ENCODE measurements around the gene JAG2.

Gene JAG2

DNA sequence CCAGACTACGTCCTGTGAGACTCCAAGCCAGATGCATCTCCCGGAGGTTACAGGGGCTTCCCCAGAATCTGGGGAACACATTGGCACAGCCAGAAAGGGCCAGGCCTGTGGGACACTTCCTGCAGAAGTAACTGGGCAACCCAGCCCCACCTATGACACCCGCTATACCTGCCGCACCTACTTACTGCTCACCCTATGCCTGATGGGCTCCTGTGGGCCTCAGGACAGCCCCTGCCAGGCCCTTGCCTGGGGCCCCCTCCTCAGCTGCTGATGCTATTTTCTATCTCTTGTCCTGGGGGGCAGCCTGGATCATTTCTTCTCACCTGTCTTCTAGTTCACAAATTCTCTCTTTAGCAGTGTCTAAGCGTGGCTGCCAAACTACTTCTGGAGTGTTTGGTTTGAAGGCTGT is 28.7 kb downstream of the JAG2 start:
- no peak for DNase-seq (ENCODE audit: low read depth, low spot score)

DNA sequence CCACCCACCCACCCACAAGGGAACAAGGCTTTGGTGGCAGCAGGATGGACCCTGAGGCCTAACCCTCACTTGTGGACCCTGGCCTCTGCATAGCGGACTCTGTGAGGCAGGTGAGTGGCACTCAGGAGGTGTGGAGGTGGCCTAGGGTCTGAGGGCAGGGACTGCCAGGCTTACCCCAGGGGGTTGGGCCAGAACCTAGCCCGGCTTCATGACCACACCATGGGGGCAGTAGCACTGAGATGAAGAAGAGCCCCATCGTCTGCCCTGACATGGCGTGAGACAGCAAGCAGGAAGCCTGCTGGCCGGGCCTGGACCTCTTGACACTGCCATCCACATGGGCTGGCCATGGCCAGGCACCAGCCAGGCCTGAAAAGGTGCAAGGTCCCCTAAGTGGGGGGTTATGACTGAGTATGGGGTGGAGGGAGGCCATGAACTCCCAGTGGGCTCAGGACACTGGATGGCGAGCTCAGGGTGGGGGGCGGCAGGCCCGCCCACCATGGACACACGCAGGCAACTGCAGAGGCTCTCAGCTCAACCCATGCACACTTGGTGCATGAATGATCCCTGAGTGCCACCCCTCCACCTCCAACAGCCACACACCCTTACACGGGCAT is 29.3 kb downstream of the JAG2 start:
- DNase-seq (ENCODE audit: low read depth, low spot score), result no peak

DNA sequence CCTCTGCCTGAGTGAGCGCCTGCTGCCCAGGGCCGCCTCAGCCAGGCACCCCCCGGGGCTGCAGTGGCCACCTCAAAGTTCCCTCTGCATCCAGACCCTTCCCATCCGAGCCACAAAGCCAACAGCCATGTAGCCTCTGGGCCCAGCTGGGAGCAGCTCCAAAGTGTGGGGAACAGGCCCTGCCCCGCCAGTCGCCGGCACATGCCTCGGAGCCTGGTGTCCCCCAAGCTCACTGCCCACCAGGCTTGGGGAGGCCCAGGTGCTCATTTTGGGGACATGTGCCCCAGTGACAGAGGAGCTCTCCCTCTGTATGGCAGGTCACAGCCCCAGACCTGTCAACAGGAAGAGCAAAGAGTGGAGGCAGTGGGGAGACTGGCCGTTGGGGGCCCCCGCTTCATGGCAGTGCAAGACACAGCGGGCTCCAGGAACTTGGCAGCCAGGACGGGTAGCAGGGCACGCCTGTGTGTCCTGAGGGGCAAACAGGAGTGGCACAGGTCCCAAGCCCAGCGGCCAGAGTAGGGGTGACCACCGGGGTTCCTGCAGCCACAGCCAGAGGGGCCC is 29.9 kb downstream of the JAG2 start:
- DNase-seq (ENCODE audit: low read depth, low spot score), result no peak

DNA sequence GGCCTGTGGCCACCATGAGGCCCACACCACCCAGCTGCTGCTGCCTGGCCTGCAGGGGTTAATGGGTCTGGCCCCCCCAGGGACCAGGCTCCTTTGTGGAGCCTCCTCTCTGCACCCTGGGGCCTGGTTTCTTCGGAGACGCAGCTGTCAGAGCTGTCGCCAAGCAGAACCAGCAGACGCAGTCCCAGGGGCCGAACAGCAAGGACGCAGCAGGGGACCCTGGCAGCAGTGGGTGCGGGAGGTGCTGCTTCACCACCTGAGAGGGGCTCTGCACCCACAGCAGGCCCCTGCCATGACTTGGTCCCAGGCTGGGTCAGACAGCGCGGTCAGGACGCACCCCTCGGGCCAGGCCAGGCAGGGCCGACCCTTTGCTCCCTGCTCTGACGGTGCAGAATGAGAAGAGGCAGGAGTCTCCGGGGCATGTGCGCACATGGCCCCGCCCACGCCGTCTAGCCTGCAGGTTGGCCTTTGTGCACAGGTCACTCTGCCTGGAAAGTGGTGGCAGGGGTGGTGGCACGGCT is 30.5 kb downstream of the JAG2 start:
- no peak for DNase-seq (ENCODE audit: low read depth, low spot score)

DNA sequence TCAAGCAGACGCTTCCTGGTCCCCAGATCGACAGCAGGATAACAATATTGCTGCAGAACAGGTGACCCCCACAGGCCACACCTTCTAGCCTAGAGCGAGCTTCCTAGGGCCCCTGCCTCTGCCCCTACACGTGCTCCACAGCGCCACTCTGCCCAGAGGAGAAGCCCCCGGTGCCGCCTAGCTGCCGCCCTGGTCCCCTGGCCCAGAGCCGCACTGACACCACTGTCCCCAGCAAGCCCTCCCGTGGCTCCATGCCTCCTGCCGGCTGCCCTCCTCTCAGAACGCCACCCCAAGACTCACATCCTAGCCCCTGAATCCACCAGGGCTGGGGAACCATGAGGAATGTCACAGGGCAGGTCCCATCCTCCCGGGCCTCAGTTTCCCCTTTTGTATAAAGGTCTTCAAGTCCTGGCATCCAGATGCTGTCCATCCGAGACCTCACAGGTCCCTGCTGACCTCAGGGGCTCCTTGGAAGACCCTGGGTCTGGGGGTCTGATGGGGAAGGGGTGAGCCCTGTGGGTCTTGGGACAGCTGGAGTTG is 31.0 kb downstream of the JAG2 start:
- DNase-seq (ENCODE audit: low read depth, low spot score), result no peak

DNA sequence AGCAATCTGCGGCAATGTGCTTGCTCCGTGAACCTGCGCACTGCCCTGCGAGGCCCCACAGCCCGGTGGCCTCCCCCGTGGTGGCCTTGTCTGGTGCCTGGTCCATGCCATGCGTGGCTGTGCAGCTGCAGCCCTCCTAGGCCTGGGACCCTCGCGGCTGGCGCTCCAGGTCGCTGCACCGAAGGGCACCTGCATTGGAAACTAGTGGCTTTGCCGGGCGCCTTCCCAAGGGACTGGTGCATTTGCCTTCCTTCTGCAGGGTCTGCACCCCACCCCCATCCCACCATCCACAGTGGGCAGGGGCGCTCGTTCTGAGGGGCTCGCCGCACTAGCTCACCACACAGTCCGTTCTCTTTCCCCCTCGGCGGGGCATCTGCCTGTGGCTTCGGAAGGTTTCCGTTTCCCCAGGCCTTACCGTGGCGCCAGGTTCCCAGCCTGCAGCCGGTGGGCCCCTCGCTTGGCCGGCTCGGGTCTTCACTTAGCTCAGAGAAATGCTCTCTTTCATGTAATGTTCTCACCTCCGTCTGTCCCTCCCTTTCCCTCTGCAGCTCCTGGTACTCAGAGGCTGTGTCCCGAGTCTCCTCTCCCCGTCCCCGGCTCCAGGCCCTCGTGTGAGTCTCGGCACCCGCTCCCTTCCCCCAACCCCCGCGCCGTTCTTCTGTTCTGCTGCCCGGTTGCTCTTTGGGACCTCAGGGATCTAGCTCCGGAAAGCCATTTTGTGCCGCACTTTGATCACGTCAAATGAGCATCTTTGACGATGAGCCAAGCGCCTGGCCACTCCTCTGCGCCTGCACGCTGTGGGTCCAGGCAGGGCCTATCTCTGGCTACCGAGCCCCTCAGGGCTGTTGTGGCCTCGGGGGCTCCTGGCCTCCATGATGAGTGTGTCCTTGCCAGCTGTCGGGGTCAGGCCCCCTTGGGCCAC is 31.9 kb downstream of the JAG2 start:
- DNase-seq (ENCODE audit: low read depth, low spot score), result no peak

DNA sequence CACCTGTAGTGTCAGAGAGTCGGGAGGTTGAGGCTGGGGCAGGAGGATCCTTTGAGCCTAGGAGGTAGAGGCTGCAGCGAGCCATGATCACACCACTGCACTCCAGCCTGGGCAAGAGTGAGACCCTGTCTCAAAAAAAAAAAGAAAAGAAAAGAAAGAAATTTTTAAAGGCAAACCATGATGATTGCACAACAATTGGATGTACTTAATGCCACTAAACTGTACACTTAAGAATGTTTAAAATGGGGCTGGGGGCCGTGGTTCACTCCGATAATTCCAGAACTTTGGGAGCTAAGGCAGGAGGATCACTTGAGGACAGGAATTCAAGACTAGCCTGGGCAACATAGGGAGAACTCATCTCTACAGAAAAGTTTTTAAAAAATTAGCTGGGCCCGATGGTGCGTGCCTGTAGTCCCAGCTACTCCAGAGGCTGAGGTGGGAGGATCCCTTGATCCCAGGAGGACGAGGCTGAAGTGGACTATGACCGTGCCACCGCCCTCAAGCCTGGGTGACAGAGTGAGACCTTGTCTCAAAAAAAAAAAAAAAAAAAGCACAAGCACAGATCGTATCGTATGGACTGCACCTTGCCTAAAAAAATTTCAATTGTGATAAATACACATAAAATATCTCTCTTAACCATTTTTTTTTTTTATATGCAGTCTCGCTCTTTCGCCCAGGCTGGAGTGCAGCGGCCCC is 32.7 kb downstream of the JAG2 start:
- DNase-seq (ENCODE audit: low read depth, low spot score), result no peak

DNA sequence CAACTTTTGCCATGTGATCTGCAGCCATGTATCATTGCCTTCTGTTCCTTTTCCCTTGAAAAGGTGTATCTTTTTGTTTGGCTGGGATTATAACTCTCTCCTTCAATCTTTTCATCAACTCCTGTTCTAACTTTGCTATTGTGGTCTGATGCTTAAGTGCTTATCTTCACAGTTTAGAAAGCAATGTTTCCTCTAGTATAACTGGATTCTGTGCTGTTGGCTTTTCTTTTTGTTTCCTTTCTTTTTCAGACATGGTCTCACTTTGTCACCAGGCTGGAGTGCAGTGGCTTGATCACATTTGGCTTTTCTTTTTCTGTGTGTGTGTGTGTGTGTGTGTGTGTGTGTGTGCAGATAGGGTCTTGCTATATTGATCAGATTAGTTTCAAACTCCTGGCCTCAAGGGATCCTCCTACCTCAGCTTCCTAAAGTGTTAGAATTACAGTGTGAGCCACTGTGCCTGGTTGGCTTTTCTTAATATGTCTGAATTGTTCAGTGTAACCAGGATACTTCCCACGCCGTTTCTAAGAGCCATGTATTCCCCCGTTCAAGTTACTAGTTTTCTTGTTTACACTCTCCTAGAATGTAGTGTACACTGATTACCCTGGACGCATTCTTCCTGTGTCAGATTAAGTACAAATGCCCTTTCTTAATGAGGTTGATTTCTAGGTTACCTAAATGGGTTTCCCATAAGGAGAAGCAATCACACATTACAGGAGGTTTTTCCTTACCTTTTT is 35.5 kb downstream of the JAG2 start:
- DNase-seq (ENCODE audit: low read depth, low spot score), result no peak

DNA sequence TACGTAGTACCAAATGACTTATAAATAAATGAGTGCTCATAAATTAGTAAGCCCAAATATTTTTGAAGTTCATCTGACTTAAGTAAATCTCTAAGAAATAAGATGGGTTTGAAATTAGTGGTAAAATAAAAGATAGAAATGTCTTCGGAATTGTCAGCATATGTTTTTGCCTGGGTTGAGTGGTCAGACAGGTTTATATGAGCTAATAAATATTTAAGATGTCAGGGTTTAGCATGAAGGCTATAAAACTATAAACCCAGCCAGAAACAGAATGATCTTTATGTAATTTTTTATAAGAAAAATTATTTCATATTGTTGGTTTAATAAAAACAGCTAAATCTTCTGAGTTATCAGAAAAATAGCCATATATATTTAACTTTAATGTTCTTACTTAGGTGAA is 37.3 kb downstream of the JAG2 start:
- DNase-seq (ENCODE audit: low read depth, low spot score), result no peak

DNA sequence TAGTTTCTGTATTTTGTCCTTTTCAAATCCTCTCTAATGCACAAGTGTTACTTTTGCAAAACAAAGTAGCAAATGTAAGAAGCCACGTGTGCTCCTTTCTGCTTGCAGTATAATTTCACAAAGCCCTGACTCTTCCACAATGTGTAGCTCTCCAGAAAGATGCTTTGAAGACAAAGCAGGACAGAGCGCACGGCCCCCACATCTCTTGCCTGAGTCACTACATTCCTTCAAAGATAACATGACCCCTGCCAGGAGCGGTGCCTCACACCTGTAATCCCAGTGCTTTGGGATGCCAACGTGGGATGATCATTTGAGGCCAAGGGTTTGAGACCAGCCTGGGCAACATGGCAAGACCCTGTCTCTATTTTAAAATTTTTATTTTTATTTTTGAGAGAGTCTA is 40.5 kb downstream of the JAG2 start:
- DNase-seq (ENCODE audit: low read depth, low spot score), result no peak

DNA sequence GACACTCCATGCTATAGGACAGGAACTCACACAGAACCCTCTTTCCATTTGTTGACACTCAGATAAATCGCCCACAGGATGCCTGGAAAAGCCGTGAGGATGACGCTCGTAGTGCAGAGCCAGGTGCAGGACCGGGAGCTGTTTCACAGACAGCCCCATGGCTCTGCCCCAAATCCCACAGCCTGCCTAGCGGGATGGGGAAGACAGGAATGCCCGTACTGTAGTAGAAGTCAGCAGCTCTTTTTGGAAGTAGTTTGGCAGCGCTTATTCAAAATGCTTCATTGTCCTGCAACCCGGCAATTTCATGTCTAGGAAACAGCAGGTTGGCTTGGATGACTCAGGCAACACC is 41.6 kb downstream of the JAG2 start:
- DNase-seq (ENCODE audit: low read depth, low spot score), result no peak

DNA sequence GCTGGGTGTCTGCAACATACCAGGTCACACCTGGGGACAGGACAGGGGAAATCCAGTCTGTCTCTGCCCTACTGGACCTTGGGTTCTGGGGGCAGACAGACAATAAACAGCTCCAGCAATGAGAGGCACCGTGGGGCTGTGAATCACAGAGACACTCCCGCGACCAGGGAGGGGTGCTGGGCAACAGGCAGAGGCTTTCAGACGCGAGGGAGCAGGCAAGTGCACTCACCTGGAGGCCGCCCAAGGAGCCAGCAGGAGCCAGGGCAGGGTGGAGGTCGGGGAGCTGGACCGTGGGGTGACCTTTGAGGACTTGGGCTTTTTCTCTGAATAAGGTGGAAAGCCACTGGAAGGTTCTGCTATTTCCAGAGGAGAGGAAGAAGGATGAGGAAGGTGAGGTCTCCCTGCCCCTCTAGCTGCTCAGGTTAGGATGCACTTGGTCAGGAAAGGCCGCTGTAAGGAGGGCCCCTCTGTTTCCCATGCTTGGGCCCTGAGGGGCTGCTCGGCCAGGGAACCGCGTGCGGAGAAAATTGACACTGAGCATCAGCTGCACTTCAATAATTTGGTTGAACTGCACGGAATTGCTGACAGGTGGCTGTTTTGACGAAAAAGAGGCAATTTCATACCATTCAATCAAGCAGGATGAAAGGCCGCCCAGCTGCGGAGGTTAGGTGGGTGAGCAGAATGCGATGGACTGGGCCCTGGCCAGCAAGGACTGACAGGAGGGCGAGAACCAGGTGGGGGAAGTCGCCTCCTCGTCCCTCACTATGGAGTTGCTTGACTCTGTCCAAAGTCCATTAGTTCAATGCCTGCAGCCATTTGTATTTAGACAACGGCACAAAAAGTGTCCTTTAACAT is 42.2 kb downstream of the JAG2 start:
- DNase-seq (ENCODE audit: low read depth, low spot score), result no peak

DNA sequence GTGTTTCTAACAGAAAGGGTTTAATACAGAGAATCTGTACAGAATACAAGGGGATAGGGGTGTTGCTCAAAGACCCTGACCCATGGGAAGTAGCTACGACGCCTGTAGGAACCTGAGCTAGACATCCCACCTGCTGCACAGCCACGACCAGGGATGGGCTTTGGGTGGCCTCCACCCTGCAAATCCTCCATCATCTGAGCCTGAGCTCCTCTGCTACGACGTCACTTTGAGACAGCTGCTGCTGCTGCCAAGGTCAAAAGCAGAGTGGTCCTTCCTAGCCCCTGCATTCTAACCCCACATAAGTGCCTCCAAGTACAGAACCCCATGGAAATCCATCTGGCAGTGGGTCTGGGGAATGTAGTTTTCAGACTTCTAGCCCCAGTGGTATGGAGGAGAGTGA is 43.8 kb downstream of the JAG2 start:
- no peak for DNase-seq (ENCODE audit: low read depth, low spot score)

DNA sequence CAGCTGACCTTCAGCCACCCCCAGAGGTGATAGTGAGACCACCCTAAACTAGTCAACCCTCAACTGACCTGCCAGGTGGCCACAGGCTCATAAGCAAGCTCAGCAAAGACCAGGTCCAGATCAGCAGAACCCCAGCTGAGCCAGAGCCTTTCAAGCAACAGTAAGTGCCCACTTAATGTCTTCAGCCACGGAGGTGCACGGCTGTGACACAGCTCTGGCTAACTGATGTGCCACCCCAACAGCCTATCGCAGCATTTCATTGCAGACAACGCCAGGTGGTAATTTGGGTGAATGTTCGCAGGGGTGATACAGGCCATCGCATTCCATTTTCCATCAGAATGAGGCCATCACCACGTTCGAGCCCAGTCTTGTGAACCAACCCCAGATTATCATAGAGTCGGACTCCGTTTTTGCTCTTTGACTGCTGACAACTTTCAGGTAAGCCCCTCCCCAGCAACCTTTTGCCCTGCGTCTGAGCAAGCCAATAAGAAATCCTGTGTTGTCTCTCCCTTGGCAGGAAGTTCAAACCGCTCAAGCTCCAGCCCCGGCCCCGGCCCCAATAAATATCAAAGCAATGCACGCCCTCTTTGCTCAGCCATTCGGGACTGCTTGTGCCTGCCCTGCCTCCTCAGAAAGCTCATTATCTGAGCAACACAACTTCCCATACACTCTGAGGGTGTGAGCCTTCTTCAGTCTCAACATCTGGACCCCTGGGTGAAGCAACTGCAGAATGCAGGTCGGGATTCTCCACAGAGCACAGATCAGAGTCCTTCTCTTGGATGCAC is 44.4 kb downstream of the JAG2 start:
- DNase-seq (ENCODE audit: low read depth, low spot score), result no peak

DNA sequence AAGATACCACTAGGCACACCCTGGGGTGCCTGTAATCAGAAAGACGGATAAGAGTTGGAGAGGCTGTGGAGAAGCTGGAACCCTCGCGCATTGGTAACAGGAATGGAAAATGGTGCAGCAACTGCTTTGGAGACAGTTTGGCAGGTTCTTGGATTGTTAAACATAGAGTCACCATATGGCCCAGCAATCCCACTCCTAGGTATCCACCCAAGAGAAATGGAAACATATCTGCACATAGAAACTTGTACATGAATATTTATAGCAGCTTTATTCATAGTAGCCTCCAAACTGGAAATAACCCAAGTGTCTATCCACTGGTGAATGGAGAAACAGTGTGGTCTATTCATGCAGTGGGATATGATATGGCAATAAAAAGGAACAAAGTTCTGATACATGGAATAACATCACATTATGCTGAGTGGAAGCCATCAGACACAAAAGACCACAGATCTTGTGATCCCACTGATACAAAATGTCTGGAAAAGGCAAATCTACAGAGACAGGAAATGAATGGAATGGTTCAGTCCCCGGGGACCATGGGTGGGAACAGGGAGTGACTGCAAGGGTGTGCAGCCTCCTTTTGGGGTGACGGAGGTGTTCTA is 45.4 kb downstream of the JAG2 start:
- DNase-seq (ENCODE audit: low read depth, low spot score), result no peak

DNA sequence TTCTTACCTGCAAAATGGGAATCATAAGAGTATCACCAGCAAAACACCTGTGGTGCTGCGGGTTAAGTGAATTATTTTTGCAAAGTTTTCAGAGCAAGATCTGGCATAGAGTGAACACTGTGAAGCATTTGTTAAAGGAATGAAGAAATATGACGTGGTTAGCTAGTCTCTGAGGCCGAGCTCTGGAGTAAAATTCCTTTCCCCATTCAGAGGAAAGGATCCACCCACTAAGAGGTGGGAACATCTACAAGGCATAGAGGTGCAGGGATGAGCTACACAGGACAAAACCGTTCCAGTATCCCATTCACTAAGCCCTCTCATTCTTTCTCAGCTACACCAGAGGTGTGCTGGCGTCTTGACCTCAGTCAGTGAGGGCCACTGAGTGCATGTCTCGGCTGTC is 48.5 kb downstream of the JAG2 start:
- no peak for DNase-seq (ENCODE audit: low read depth, low spot score)

DNA sequence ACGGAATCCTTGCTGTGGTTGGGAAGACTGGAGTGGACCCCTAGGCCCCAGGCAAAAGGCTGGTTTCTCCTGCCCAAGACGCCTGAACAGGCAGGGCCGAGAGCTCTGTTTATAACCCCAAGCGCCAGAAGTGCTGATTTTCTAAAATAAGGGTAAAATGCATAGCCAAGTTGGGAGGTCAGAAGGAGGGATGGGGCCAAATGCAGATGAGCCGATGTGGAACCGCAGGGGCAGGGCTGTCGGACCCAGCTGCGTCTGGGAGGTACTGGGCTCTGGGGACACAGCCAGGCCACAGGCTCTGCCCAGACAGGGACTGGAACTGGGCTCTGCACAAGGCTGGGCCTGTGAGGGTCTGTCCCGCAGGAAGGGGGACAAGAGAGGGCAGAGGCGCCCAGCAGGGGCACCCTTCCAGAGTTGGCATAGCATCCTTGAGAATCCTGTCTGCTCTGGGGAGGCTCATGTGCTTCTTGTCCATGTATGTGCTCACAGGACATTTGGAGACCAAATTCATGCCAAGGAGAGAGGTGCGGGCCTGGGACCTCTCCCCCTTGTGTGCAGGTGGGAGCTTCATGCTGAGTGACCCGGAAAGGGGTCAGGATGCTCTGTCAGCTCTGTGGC is 49.1 kb downstream of the JAG2 start:
- no peak for DNase-seq (ENCODE audit: low read depth, low spot score)

DNA sequence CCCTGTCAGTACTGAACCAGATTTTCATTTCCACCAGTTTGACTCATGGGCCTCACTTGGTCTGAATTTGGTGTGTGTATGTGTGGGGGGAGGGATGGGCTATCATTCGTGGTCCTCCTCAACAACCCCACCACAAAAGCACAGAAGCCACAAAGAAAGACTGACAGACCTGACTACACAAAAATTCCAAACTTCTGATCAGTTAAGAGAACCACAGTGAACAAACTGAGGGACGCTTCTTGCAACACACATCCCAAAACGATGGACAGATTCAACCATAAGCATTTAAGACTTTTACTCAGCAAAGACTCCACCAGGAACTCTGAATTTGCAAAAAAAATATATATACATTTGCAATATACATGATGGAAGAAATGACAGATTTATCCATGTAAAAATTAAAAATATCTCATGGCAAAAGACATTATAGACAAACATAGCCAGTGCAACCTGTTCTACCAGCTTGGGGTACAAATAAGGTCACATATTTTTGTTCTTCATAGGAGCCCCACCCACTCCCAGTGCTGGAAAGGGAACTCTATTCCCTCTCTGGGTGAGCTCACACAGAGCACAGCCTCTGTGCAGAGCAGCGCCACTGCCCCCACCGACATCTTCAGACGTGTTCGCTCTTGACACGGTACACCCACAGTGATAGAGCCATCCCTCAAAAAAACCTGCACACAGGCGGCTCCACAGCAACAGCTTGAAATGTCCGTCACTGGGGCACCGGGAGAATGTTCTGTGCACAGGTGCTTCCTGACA is 49.7 kb downstream of the JAG2 start:
- no peak for DNase-seq (ENCODE audit: low read depth, low spot score)

Measured in smooth muscle cell of the brain vasculature (primary cell).